Measurements from ENCODE around the gene ANTXR1. TPM values are rescaled to one million over a fixed set of nuclear protein-coding genes. Genes with fewer than 3 reads are reported as not detected.

The ANTXR1 gene
- total RNA-seq, 1 donor from 2014 or later, result 69.5 TPM

- H3K36me3 Mint-ChIP-seq, result peaks cover 8% of the 10 kb centered on the region
- no peak overlapping the region for H3K27ac Mint-ChIP-seq
- no peaks in the 10 kb centered on the region for H3K27me3 Mint-ChIP-seq
- no peak for TF ChIP-seq CTCF (conservative IDR thresholded peaks at IDR 0.05)
- no peak overlapping the region for H3K4me3 Mint-ChIP-seq
- H3K9me3 Mint-ChIP-seq, result peaks cover 6% of the 10 kb centered on the region
- no peak for DNase-seq (ENCODE audit: extremely low spot score, unreplicated experiment)
- peaks cover 12% of the 10 kb centered on the region for H3K4me1 Mint-ChIP-seq (ENCODE audit: unreplicated experiment)
Measured at GRCh38 chr2:69030800-69031428, 17.9 kb downstream of the ANTXR1 start.

- no peak overlapping the region for H3K4me3 Mint-ChIP-seq
- peaks cover 6% of the 10 kb centered on the region for H3K9me3 Mint-ChIP-seq
- H3K4me1 Mint-ChIP-seq (ENCODE audit: unreplicated experiment), result peaks cover 12% of the 10 kb centered on the region
- H3K27me3 Mint-ChIP-seq, result no peaks in the 10 kb centered on the region
- H3K27ac Mint-ChIP-seq, result no peak overlapping the region
- peaks cover 8% of the 10 kb centered on the region for H3K36me3 Mint-ChIP-seq
- TF ChIP-seq CTCF (conservative IDR thresholded peaks at IDR 0.05), result no peak
- DNase-seq (ENCODE audit: extremely low spot score, unreplicated experiment), result no peak
Measured at GRCh38 chr2:69031466-69031865, 18.5 kb downstream of the ANTXR1 start.

- Mint-ChIP-seq H3K9me3 (no peaks in the 10 kb centered on the region), H3K4me1 (ENCODE audit: unreplicated experiment) (peaks cover 12% of the 10 kb centered on the region), H3K27me3 (no peaks in the 10 kb centered on the region), H3K36me3 (no peaks in the 10 kb centered on the region), H3K4me3 (no peak overlapping the region), H3K27ac (no peak overlapping the region)
- DNase-seq (ENCODE audit: extremely low spot score, unreplicated experiment), result no peak
- TF ChIP-seq CTCF (conservative IDR thresholded peaks at IDR 0.05), result no peak
Measured at GRCh38 chr2:69032336-69032735, 19.4 kb downstream of the ANTXR1 start.

- no peak for TF ChIP-seq CTCF (conservative IDR thresholded peaks at IDR 0.05)
- Mint-ChIP-seq H3K9me3 (no peaks in the 10 kb centered on the region), H3K4me1 (ENCODE audit: unreplicated experiment) (peaks cover 12% of the 10 kb centered on the region), H3K36me3 (no peaks in the 10 kb centered on the region), H3K4me3 (no peak overlapping the region), H3K27ac (no peak overlapping the region), H3K27me3 (no peaks in the 10 kb centered on the region)
- no peak for DNase-seq (ENCODE audit: extremely low spot score, unreplicated experiment)
Measured at GRCh38 chr2:69033461-69034095, 20.6 kb downstream of the ANTXR1 start.

DNA sequence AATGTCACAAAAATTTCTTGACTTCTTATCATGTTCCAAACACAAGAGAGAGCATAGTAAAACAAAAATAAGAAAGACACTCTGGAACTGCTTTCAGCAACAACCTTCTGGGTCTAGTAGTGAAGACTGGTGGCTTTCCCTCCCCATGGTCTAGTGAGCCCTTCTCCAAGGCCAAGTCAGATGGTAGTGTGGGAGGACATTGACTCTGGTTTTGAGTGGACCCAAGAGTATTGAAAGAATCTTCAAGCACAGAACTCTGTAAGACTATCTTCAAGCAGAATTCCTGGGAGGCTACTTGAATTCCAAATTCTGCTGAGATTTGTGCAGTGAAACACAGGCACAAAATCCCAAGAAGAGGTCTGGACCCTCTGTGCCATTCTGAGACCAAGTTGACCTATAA is 21.1 kb downstream of the ANTXR1 start:
- H3K36me3 Mint-ChIP-seq, result no peaks in the 10 kb centered on the region
- no peak for TF ChIP-seq CTCF (conservative IDR thresholded peaks at IDR 0.05)
- no peak overlapping the region for H3K27ac Mint-ChIP-seq
- no peak overlapping the region for H3K4me3 Mint-ChIP-seq
- H3K9me3 Mint-ChIP-seq, result no peaks in the 10 kb centered on the region
- DNase-seq (ENCODE audit: extremely low spot score, unreplicated experiment), result no peak
- H3K27me3 Mint-ChIP-seq, result no peaks in the 10 kb centered on the region
- H3K4me1 Mint-ChIP-seq (ENCODE audit: unreplicated experiment), result peaks cover 12% of the 10 kb centered on the region

All from type B pancreatic cell (in vitro differentiated cells).